Liver (tissue), 9 donors: ENCODE data around the gene HOXA3. TPM values are rescaled to one million over a fixed set of nuclear protein-coding genes. Genes with fewer than 3 reads are reported as not detected.

Experiments used
- DNase-seq: peaks from one replicate; pipeline ENCODE4 v3.0.0-alpha.2; 2017; ENCODE audit warnings: low spot score
- H3K27ac ChIP-seq, 2 donors: one replicate each; pipeline ENCODE4 v1.7.0; 2013; ENCODE audit warnings: inconsistent platforms in 2 of 2, low read length in 2 of 2, control low read depth in 1 of 2, low read depth in 1 of 2, mild to moderate bottlenecking in 1 of 2
- H3K27me3 ChIP-seq, 4 donors: one replicate each; pipeline versions ENCODE4 v1.6.1 to v1.7.0; 2013; ENCODE audit warnings: low read length in 3 of 4, inconsistent platforms in 1 of 4, mild to moderate bottlenecking in 1 of 4, moderate library complexity in 1 of 4; ENCODE audit not compliant: control insufficient read depth in 4 of 4, insufficient read depth in 4 of 4
- H3K36me3 ChIP-seq, 4 donors: one replicate each; pipeline versions ENCODE4 v1.6.1 to v1.7.0; 2013; ENCODE audit warnings: low read length in 3 of 4, mild to moderate bottlenecking in 3 of 4, low read depth in 1 of 4, moderate library complexity in 1 of 4; ENCODE audit not compliant: control insufficient read depth in 4 of 4, insufficient read depth in 3 of 4
- H3K4me1 ChIP-seq, 4 donors: one replicate each; pipeline versions ENCODE4 v1.6.1 to v1.7.0; 2013; ENCODE audit warnings: low read length in 3 of 4, mild to moderate bottlenecking in 3 of 4, moderate library complexity in 1 of 4; ENCODE audit not compliant: control insufficient read depth in 4 of 4, insufficient read depth in 4 of 4
- H3K4me3 ChIP-seq, 3 donors: one replicate each; pipeline versions ENCODE4 v1.6.1 to v1.7.0; 2013; ENCODE audit warnings: low read length in 3 of 3, control low read depth in 1 of 3, low read depth in 1 of 3, mild to moderate bottlenecking in 1 of 3
- H3K9ac ChIP-seq, 2 donors: one replicate each; pipeline ENCODE4 v1.7.0; 2013; ENCODE audit warnings: low read length in 2 of 2, mild to moderate bottlenecking in 2 of 2, moderate library complexity in 2 of 2, control low read depth in 1 of 2, low read depth in 1 of 2
- H3K9me3 ChIP-seq, 4 donors: one replicate each; pipeline versions ENCODE4 v1.6.1 to v1.7.0; 2013; ENCODE audit warnings: low read length in 3 of 4; ENCODE audit not compliant: control insufficient read depth in 4 of 4
- GABPA ChIP-seq, 2 donors: IDR thresholded peaks in 1 of 2; conservative IDR thresholded peaks in 1 of 2; 2 replicates each; pipeline ENCODE4 v1.6.1; 2016; ENCODE audit warnings: antibody characterized with exemption in 2 of 2, mild to moderate bottlenecking in 1 of 2, moderate library complexity in 1 of 2
- HNF4G ChIP-seq: IDR thresholded peaks from 2 replicates; pipeline ENCODE4 v1.6.1; 2016; ENCODE audit warnings: antibody characterized with exemption
- JUND ChIP-seq, 2 donors: IDR thresholded peaks; 2 replicates each; pipeline ENCODE4 v1.6.1; 2016; ENCODE audit warnings: antibody characterized with exemption in 2 of 2
- NR2F2 ChIP-seq: IDR thresholded peaks from 2 replicates; pipeline ENCODE4 v1.6.1; 2016; ENCODE audit warnings: antibody characterized with exemption
- RAD21 ChIP-seq, 2 donors: IDR thresholded peaks; 2 replicates each; pipeline ENCODE4 v1.6.1; 2016; ENCODE audit warnings: antibody characterized with exemption in 2 of 2, mild to moderate bottlenecking in 2 of 2
- SP1 ChIP-seq: IDR thresholded peaks from 2 replicates; pipeline ENCODE4 v1.6.1; 2018; ENCODE audit warnings: antibody characterized with exemption, mild to moderate bottlenecking
- TAF1 ChIP-seq: conservative IDR thresholded peaks from 2 replicates; pipeline ENCODE4 v1.6.1; 2016; ENCODE audit warnings: antibody characterized with exemption, mild to moderate bottlenecking
- YY1 ChIP-seq: IDR thresholded peaks from 2 replicates; pipeline ENCODE4 v1.6.1; 2016; ENCODE audit warnings: antibody characterized with exemption, mild to moderate bottlenecking
- WGBS: extraction: QIAGEN DNeasy Blood & Tissue Kit; methylation state at CpG from one replicate; pipeline ENCODE4 v1.1.7; 2013; 5-methylcytosine and 5-hydroxymethylcytosine counted together
- polyA plus RNA-seq, 2 donors: library from polyadenylated mRNA; stranded (reverse) in 1 of 2; unstranded in 1 of 2; fragments of 200-250 nt in 1 of 2; fragments of >200 nt in 1 of 2; fragmentation: Nextera tagmentation in 1 of 2; extraction: Ambion mirVana in 1 of 2; gene quantifications; one replicate each; pipeline versions ENCODE4 v1.2.1 to v1.2.3, GENCODE V29; 2013 to 2015
- total RNA-seq, 2 donors: library from RNA; depleted of rRNA; stranded (reverse); fragments of >200 nt; gene quantifications; one replicate each; pipeline ENCODE4 v1.2.3, GENCODE V29; 2014
- TF ChIP-seq, protein P1 (sequence below): IDR thresholded peaks from 2 replicates; pipeline ENCODE4 v1.6.1; 2016; ENCODE audit warnings: antibody characterized with exemption, mild to moderate bottlenecking
- TF ChIP-seq, protein P2 (sequence below): IDR thresholded peaks from 2 replicates; pipeline ENCODE4 v1.6.1; 2016; ENCODE audit warnings: antibody characterized with exemption
- TF ChIP-seq, protein P3 (sequence below): fragments of 150-350 bp; IDR thresholded peaks from 2 replicates; pipeline ENCODE4 v1.5.1; 2017; ENCODE audit warnings: improper control_type of control experiment, low read depth, low read length; ENCODE audit not compliant: missing input control
- TF ChIP-seq, protein P4 (sequence below): IDR thresholded peaks from 2 replicates; pipeline ENCODE4 v1.6.1; 2016; ENCODE audit warnings: antibody characterized with exemption
- donor health status: healthy.
- donor health status: healthy.
- donor health status: healthy.
- donor health status: healthy.
- donor health status: healthy.

Gene HOXA3
- total and polyA plus RNA-seq, 4 donors = 0.11 to 0.28 (median 0.20) TPM

DNA sequence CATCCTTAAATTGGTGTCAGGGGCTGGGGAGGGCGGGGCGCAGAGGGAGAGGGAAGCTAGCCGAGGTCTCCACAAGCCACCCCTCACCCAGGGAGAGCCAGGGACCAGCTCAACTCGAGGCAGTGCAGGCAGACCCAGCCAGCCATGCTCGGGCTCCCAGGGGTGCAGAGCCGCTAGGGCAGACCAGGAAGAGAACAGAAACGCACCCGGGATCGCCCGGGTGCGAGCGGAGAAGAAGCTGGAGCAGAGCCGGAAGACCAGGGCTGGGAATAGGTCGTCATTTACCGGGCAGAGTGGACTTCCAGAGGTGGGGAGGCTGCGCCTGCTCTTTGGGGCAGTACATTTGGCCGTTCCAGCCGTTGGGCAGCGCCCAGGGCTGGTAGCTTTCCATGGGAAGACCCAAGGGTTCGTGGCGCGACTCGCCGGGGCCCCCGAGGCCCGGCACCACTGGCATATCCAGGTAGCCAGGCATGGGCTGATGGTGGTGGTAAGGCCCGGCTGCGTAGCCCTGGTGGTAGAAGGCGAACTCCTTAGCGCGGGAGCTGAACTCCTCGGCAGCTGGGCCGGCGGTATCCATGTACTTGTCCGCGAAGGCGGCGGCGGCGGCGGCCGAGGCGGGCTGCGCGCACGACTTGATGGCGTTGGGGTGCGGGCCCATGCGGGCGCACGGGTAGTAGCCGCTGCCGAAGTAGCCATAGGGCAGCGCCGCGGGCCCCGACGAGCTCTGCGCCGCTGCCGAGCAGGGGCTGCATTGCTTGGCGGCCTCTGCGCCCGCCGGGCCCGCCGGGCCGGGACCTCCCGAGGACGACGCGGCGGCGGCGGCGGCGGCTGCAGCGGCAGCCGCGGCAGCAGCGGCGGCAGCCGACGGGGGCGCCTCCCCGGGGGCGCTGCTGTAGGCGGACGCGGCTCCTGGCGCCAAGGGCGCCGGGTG is 46.8 kb upstream of the HOXA3 start:
- peaks cover 7 to 55% (median 28%) of the 10 kb centered on the region in 4 donors for H3K27me3 ChIP-seq
- TF ChIP-seq HNF4G (no peak), JUND (IDR thresholded peaks at IDR 0.05) (no peak), GABPA (IDR thresholded peaks at IDR 0.05 in 1 of 2, conservative IDR thresholded peaks at IDR 0.05 in 1 of 2) (no peak), RAD21 (IDR thresholded peaks at IDR 0.05) (no peak), YY1 (no peak), SP1 (no peak)
- TF ChIP-seq, protein P1, sequence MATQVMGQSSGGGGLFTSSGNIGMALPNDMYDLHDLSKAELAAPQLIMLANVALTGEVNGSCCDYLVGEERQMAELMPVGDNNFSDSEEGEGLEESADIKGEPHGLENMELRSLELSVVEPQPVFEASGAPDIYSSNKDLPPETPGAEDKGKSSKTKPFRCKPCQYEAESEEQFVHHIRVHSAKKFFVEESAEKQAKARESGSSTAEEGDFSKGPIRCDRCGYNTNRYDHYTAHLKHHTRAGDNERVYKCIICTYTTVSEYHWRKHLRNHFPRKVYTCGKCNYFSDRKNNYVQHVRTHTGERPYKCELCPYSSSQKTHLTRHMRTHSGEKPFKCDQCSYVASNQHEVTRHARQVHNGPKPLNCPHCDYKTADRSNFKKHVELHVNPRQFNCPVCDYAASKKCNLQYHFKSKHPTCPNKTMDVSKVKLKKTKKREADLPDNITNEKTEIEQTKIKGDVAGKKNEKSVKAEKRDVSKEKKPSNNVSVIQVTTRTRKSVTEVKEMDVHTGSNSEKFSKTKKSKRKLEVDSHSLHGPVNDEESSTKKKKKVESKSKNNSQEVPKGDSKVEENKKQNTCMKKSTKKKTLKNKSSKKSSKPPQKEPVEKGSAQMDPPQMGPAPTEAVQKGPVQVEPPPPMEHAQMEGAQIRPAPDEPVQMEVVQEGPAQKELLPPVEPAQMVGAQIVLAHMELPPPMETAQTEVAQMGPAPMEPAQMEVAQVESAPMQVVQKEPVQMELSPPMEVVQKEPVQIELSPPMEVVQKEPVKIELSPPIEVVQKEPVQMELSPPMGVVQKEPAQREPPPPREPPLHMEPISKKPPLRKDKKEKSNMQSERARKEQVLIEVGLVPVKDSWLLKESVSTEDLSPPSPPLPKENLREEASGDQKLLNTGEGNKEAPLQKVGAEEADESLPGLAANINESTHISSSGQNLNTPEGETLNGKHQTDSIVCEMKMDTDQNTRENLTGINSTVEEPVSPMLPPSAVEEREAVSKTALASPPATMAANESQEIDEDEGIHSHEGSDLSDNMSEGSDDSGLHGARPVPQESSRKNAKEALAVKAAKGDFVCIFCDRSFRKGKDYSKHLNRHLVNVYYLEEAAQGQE = no peak
- H3K27ac ChIP-seq = no peak overlapping the region
- peak overlapping the region in 1 of 3 donors; percentile 46 for H3K4me3 ChIP-seq
- H3K4me1 ChIP-seq = peaks cover 18 to 34% (median 24%) of the 10 kb centered on the region in 4 donors
- no peak for DNase-seq
- peaks cover 0 to 4% (median 0%) of the 10 kb centered on the region in 4 donors for H3K9me3 ChIP-seq
- H3K36me3 ChIP-seq = no peaks in the 10 kb centered on the region
- H3K9ac ChIP-seq = no peak overlapping the region
- 4% methylated on average over 93 of the region's 93 CpGs for WGBS

DNA sequence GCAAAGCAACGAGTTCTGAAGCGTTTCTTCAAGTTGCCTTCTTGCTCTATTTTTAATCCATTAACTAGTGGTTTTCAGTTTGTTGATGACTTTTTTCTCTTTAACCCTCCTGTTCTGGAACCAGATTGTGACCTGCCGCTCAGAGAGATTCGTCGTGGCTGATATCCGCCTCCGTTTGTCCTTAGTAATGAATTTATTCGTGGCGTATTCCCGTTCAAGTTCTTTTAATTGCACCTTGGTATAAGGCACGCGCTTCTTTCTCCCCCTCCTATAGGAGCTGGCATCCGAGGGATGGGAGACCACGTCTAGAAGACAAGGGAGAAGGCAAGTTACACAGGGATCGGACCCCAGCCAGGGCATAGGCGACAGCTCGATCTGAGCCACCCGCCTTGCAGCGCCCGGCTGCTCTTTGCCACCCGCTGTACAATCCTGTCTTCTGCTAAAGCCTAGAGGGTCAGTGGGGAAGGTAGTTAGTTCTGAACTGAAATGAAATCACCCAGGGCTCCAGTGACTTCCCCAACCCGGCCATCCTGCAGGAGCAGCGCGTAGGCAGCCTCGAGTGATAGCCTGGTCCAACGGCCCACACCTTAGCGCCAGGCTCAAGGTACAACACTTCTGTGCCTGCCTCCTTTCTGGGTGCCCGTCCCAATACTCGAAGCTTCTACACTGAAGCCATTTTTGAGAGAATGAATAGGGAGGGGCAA is 45.9 kb upstream of the HOXA3 start:
- Histone ChIP-seq H3K36me3 (no peaks in the 10 kb centered on the region), H3K9ac (no peak overlapping the region), H3K27ac (no peak overlapping the region), H3K4me1 (peaks cover 18 to 34% (median 24%) of the 10 kb centered on the region in 4 donors), H3K9me3 (peaks cover 0 to 4% (median under 1%) of the 10 kb centered on the region in 4 donors), H3K4me3 (no peak overlapping the region), H3K27me3 (peaks cover 9 to 59% (median 28%) of the 10 kb centered on the region in 4 donors)
- TF ChIP-seq SP1 (no peak), JUND (IDR thresholded peaks at IDR 0.05) (no peak), TAF1 (no peak), NR2F2 (no peak), GABPA (IDR thresholded peaks at IDR 0.05 in 1 of 2, conservative IDR thresholded peaks at IDR 0.05 in 1 of 2) (no peak)
- TF ChIP-seq, protein P2, sequence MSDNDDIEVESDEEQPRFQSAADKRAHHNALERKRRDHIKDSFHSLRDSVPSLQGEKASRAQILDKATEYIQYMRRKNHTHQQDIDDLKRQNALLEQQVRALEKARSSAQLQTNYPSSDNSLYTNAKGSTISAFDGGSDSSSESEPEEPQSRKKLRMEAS = no peak
- TF ChIP-seq, protein P3, sequence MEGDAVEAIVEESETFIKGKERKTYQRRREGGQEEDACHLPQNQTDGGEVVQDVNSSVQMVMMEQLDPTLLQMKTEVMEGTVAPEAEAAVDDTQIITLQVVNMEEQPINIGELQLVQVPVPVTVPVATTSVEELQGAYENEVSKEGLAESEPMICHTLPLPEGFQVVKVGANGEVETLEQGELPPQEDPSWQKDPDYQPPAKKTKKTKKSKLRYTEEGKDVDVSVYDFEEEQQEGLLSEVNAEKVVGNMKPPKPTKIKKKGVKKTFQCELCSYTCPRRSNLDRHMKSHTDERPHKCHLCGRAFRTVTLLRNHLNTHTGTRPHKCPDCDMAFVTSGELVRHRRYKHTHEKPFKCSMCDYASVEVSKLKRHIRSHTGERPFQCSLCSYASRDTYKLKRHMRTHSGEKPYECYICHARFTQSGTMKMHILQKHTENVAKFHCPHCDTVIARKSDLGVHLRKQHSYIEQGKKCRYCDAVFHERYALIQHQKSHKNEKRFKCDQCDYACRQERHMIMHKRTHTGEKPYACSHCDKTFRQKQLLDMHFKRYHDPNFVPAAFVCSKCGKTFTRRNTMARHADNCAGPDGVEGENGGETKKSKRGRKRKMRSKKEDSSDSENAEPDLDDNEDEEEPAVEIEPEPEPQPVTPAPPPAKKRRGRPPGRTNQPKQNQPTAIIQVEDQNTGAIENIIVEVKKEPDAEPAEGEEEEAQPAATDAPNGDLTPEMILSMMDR = no peak
- TF ChIP-seq, protein P4, sequence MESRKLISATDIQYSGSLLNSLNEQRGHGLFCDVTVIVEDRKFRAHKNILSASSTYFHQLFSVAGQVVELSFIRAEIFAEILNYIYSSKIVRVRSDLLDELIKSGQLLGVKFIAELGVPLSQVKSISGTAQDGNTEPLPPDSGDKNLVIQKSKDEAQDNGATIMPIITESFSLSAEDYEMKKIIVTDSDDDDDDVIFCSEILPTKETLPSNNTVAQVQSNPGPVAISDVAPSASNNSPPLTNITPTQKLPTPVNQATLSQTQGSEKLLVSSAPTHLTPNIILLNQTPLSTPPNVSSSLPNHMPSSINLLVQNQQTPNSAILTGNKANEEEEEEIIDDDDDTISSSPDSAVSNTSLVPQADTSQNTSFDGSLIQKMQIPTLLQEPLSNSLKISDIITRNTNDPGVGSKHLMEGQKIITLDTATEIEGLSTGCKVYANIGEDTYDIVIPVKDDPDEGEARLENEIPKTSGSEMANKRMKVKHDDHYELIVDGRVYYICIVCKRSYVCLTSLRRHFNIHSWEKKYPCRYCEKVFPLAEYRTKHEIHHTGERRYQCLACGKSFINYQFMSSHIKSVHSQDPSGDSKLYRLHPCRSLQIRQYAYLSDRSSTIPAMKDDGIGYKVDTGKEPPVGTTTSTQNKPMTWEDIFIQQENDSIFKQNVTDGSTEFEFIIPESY = no peak
- DNase-seq = no peak
- 11% methylated on average over 29 of the region's 29 CpGs for WGBS
